ENCODE results near the gene CDON.

Gene CDON

GRCh38 chr11:125954945-125955640 is 107.6 kb downstream of the CDON start:
- DNase-seq, result no peak

- no peak for DNase-seq
Measured at GRCh38 chr11:125954123-125954944, 108.3 kb downstream of the CDON start.

- no peak for DNase-seq
Measured at GRCh38 chr11:125953401-125953935, 109.2 kb downstream of the CDON start.

- no peak for DNase-seq
Measured at GRCh38 chr11:125952973-125953372, 109.7 kb downstream of the CDON start.

GRCh38 chr11:125952559-125952958 is 110.1 kb downstream of the CDON start:
- DNase-seq, result no peak

GRCh38 chr11:125951731-125952130 is 110.9 kb downstream of the CDON start:
- DNase-seq, result no peak

GRCh38 chr11:125950696-125951651 is 111.7 kb downstream of the CDON start:
- DNase-seq, result no peak

GRCh38 chr11:125950178-125950490 is 112.5 kb downstream of the CDON start:
- DNase-seq, result no peak

- no peak for DNase-seq
Measured at GRCh38 chr11:125949271-125950177, 113.1 kb downstream of the CDON start.

GRCh38 chr11:125948278-125949051 is 114.2 kb downstream of the CDON start:
- no peak for DNase-seq

GRCh38 chr11:125947419-125948277 is 115.0 kb downstream of the CDON start:
- DNase-seq, result no peak

- no peak for DNase-seq
Measured at GRCh38 chr11:125946712-125947418, 115.8 kb downstream of the CDON start.

- DNase-seq, result no peak
Measured at GRCh38 chr11:125945797-125946520, 116.7 kb downstream of the CDON start, which contains the start of gene VSIG10L2. Gene VSIG10L2, plus strand, starts transcription at chr11:125946044. Its CDS starts 12 bp downstream, at chr11:125946056.

GRCh38 chr11:125945011-125945796 is 117.5 kb downstream of the CDON start:
- DNase-seq, result no peak

GRCh38 chr11:125944350-125945010 is 118.2 kb downstream of the CDON start:
- DNase-seq, result no peak

GRCh38 chr11:125943661-125944349 is 118.9 kb downstream of the CDON start:
- DNase-seq, result no peak

All from GOT3 (cell line).